ENCODE measurements around the gene ZNF236.
"Not testable (repeated sequence)": the region's sequence is repeated elsewhere in the genome, so short reads cannot be mapped to it uniquely, and the experiment has no call there.

GRCh38 chr18:76990343-76991020 lies 168.1 kb downstream of the ZNF236 start:
- not testable (repeated sequence) for TF ChIP-seq CTCF, POLR2A (IDR thresholded peaks at IDR 0.05)

Data from tibial nerve (tissue), 3 donors.